ENCODE measurements around the gene RPRD1B.

Gene RPRD1B

DNA sequence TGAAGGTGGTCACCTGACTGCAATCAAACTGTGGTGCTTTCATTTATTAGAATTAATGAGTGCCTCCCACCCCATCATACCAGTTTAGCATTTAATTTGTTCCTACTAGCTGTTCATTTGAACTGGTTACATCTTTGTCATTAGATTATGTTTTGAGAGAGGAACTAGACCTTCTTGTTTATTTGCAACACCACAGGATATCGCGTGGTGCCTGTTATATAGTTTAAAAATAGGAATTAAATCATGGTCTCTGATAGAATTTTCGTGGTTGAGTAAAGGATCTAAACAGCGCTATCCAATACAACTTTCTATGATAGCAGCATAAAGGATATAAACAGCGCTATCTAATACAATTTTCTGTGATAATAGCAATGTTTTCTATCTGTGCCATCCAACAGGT lies 2.8 kb downstream of the RPRD1B start:
- no peak for DNase-seq (ENCODE audit: low read depth)

DNA sequence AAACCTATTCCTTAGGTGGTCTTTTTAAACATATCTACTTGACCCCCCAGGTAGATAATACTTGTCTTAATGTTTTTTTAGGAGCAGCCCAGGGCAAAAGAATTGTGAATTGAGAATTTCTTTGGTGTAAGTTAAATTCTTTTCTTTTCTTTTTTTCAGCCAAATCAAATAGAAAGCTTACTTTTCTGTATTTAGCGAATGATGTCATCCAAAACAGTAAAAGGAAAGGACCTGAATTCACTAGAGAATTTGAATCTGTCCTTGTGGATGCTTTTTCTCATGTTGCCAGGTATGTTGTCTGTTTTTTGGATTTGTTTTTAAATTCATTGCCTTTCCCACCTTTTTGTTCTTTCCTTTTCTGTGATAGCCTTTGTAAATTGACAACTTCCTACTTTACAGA lies 6.7 kb downstream of the RPRD1B start:
- no peak for DNase-seq (ENCODE audit: low read depth)

- DNase-seq (ENCODE audit: low read depth) = peak; percentile 55
These were observed 10.2 kb downstream of the RPRD1B start for GRCh38 chr20:38043512-38044300.

GRCh38 chr20:38044685-38045084 lies 11.1 kb downstream of the RPRD1B start:
- DNase-seq (ENCODE audit: low read depth) = no peak

GRCh38 chr20:38046572-38046971 lies 13.0 kb downstream of the RPRD1B start:
- no peak for DNase-seq (ENCODE audit: low read depth)

DNA sequence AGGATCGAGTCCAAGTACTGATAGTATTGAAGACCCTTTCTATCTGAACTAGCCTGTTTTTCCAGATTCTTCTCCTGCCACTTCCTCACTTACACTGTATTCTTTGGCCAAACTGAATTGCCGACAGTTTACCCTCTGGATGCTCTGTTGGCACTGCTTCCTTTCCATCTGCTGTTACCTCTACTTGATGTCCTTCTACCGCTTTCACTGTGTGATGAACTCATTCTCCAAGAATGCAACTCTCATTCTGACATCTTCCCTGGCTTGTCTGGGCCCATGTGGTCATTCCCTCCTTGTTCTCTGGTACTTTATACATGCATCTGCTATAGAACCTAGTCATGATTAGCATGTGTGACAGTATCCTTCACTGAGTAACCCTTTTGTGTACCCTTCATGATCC lies 16.3 kb downstream of the RPRD1B start:
- no peak for DNase-seq (ENCODE audit: low read depth)

DNA sequence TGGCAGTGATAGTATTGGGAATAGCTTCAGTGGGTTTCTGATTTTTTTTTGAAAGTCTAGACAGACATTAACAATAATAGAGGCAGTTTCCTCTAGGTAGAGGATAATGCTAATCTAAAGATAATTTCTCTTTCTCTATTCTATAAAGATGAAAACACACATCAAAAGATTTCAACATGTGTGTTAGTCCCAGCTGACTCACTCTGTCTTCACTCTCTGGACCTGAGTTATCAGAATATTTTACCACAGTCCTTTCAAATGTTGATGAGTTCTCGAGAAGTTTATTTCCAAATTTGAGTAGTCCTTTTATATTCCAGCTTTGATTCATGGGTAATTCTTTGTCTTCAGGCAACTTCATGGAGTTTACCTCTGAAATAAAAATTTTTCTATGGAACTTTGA lies 17.1 kb downstream of the RPRD1B start:
- no peak for DNase-seq (ENCODE audit: low read depth)

DNA sequence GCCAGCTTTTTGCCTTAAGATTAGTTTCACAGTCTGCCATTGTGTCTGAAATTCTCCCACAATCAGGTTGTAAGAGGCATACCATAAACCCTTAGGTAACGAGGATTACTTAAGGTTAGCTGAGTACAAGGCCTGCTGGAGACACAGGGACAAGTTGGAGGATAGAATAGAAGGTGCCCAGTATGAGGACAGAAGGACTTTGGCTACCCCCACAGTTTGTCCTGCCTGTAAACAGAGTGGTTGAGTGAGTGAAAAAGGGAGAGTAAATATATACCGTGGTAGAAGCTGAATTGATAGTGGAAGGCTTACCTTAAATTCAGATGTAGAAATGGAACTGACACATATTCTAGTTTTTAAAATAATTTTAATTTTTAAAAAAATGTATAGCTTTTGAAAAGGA lies 19.3 kb downstream of the RPRD1B start:
- DNase-seq (ENCODE audit: low read depth) = no peak

GRCh38 chr20:38054647-38055046 lies 21.1 kb downstream of the RPRD1B start:
- no peak for DNase-seq (ENCODE audit: low read depth)

DNA sequence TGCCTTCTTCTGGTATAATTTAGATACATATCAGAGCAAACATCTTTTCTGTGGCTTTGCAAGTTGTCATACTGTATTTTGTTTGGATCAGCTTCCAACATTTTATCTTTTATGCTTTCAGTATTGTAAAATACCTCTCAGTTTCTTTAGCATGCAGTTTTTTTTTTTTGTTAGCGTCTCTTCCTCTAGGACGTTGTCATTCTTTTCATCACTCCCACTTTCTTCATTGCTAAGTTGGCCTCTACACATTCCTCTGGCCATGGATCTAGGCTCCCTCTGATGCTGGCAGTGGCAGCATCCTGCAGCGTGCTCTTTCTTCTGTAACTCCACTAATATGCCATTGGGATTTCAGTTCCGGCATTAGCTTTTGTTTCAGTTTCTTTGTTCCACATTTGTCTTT lies 21.7 kb downstream of the RPRD1B start:
- no peak for DNase-seq (ENCODE audit: low read depth)

DNA sequence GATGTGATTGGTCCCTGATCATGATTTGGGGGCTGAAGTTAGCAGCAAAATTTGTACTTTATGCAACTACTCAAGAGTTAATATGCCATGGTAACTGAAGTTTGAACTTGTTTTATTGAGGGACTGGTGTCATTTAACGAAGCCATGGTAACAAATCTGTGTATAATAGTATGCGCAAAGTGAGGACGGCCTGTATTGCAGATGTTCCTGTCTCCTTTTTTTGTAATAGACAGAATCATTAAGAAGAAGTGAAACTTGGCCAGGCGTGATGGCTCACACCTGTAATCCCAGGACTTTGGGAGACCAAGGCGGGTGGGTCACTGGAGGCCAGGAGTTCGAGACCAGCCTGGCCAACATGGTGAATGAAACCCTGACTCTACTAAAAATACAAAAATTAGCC lies 22.3 kb downstream of the RPRD1B start:
- DNase-seq (ENCODE audit: low read depth) = no peak

- peak; percentile 53 for DNase-seq (ENCODE audit: low read depth)
These were observed 23.9 kb downstream of the RPRD1B start for GRCh38 chr20:38057351-38057972.

GRCh38 chr20:38059832-38060231 lies 26.3 kb downstream of the RPRD1B start:
- no peak for DNase-seq (ENCODE audit: low read depth)

GRCh38 chr20:38060536-38060935 lies 27.0 kb downstream of the RPRD1B start:
- DNase-seq (ENCODE audit: low read depth) = no peak

DNA sequence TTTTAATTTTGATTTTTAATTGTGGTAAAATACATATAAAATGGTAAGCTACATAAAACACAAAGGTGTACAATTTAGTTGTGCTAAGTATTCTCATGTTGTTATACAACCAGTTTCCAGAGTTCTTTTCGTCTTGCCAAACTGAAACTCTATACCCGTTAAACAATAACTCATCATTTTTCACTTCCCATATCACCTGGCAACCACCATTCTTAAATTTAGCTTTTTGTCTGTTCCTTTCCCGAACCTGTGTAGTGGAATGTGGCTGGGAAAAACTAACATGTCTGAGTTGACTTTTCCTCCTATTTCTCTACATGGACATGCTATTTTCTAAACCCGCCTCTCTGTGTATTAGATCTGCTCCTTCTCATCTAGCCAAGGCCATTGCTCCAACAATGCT lies 27.6 kb downstream of the RPRD1B start:
- no peak for DNase-seq (ENCODE audit: low read depth)

GRCh38 chr20:38062890-38063289 lies 29.3 kb downstream of the RPRD1B start:
- DNase-seq (ENCODE audit: low read depth) = no peak

GRCh38 chr20:38063911-38064530 lies 30.5 kb downstream of the RPRD1B start:
- no peak for DNase-seq (ENCODE audit: low read depth)

DNA sequence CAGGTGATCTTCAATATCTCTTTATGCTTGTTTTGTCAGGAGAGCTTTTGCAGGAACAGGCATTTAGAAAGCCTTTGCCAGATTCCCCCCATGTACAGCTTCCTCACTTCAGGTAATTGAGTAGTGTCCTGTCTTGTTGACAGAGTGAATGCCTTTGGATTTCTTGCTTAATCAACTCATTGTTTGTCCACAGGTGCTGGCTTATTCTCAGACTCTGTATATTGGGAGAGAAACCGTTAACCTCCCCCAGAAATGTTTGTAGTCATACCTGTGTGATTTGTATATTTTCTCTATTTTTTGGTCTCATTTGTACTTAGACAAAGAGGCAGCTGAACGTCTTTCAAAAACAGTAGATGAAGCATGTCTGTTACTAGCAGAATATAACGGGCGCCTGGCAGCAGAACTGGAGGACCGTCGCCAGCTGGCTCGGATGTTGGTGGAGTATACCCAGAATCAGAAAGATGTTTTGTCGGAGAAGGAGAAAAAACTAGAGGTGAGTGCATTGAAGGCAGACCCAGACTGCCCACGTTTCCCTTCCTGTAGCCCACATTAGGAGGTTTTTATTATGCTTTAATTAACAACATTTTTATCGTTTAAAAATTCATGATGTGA lies 32.3 kb downstream of the RPRD1B start:
- no peak for DNase-seq (ENCODE audit: low read depth)

GRCh38 chr20:38066969-38067716 lies 33.6 kb downstream of the RPRD1B start:
- DNase-seq (ENCODE audit: low read depth) = no peak

GRCh38 chr20:38067717-38068365 lies 34.3 kb downstream of the RPRD1B start:
- no peak for DNase-seq (ENCODE audit: low read depth)

- DNase-seq (ENCODE audit: low read depth) = no peak
These were observed 39.4 kb downstream of the RPRD1B start for GRCh38 chr20:38072898-38073297.

All from fibroblast of the conjunctiva (primary cell).